Myometrial cell (primary cell): ENCODE data around the gene ADCY9. TPM values are rescaled to one million over a fixed set of nuclear protein-coding genes. Genes with fewer than 3 reads are reported as not detected.

Experiments
- total RNA-seq: library from RNA; depleted of rRNA; stranded (reverse); fragments of >200 nt; gene quantifications from 2 replicates; pipeline ENCODE4 v1.2.3, GENCODE V29; 2015

ADCY9 gene
- 25.9 and 35.7 TPM in 2 replicates for total RNA-seq

GRCh38 chr16:4116325-4117249, at the start of gene ADCY9:
ADCY9 (minus strand) TSS chr16:4116442; CDS start chr16:4115442, 1,000 bp downstream.

Other genes with a start within 250 kb of the ADCY9 start
- 8.6 and 16.8 TPM in 2 replicates for gene CREBBP, start 235.7 kb downstream of the ADCY9 start, total RNA-seq
- gene SRL, start 125.6 kb upstream of the ADCY9 start, total RNA-seq: 0.29 and 0.89 TPM in 2 replicates
- 5.8 and 7.8 TPM in 2 replicates for gene TFAP4, start 156.6 kb upstream of the ADCY9 start, total RNA-seq
- 6.7 and 6.9 TPM in 2 replicates for gene GLIS2, start 199.6 kb upstream of the ADCY9 start, total RNA-seq
- 29.1 and 32.4 TPM in 2 replicates for gene PAM16, start 234.9 kb upstream of the ADCY9 start, total RNA-seq